ENCODE data around the gene FUS. TPM values are rescaled to one million over a fixed set of nuclear protein-coding genes. Genes with fewer than 3 reads are reported as not detected.

Gene FUS
- polyA plus RNA-seq, 1 donor (not counting 4 experiments of a cell fraction or from before 2014, with no cell fraction given) = 199 TPM

- no peaks in the 10 kb centered on the region for H3K27me3 ChIP-seq (ENCODE audit: control insufficient read depth, extremely low read depth, insufficient read depth, low read length)
- peaks cover 5% of the 10 kb centered on the region for H3K4me1 ChIP-seq (ENCODE audit: control insufficient read depth, extremely low read depth, insufficient read depth, low read length)
- H3K36me3 ChIP-seq (ENCODE audit: control insufficient read depth in 2 of 2, extremely low read depth in 1 of 2, insufficient read depth in 2 of 2, low read length in 2 of 2) = no peaks in the 10 kb centered on the region
- H3K79me2 ChIP-seq (ENCODE audit: control insufficient read depth, insufficient read depth, low read length) = no peaks in the 10 kb centered on the region
- H3K9me3 ChIP-seq (ENCODE audit: control insufficient read depth, low read depth, low read length) = no peaks in the 10 kb centered on the region
- FAIRE-seq = no peak
- TF ChIP-seq EZH2 (IDR thresholded peaks at IDR 0.05; ENCODE audit: low read length) (no peak), CTCF (optimal IDR thresholded peaks at IDR 0.05 in 1 of 3, IDR thresholded peaks at IDR 0.05 in 1 of 3, conservative IDR thresholded peaks at IDR 0.05 in 1 of 3; ENCODE audit: extremely low read depth in 1 of 3, insufficient read depth in 2 of 3, low read length in 3 of 3) (no peak)
- H3K27ac ChIP-seq (ENCODE audit: control insufficient read depth, insufficient read depth, low read length) = no peak overlapping the region
- dilution Hi-C loops (cut with MboI; ENCODE audit: extremely low pct_ligation_motif_present, low sequenced_read_pairs) = no loop called here
- no peak overlapping the region for H2AFZ ChIP-seq (ENCODE audit: control insufficient read depth, low read length)
- H3K4me2 ChIP-seq (ENCODE audit: control insufficient read depth, extremely low read depth, insufficient read depth, low read depth, low read length) = no peak overlapping the region
- DNase-seq (ENCODE audit: low read depth, low spot score) = no peak
- no peak overlapping the region for H3K9ac ChIP-seq (ENCODE audit: control insufficient read depth, extremely low read depth, insufficient read depth, low read length)
- no peaks in the 10 kb centered on the region for H3K9me1 ChIP-seq (ENCODE audit: control insufficient read depth, extremely low read depth, insufficient read depth, low read length)
- no peaks in the 10 kb centered on the region for H4K20me1 ChIP-seq (ENCODE audit: control insufficient read depth, extremely low read depth, insufficient read depth, low read length)
- no peak overlapping the region for H3K4me3 ChIP-seq (ENCODE audit: control insufficient read depth in 2 of 3, extremely low read depth in 1 of 3, insufficient read depth in 2 of 3, low read depth in 1 of 3, low read length in 3 of 3)
These were observed 26.8 kb downstream of the FUS start for GRCh38 chr16:31206776-31207175.

DNA sequence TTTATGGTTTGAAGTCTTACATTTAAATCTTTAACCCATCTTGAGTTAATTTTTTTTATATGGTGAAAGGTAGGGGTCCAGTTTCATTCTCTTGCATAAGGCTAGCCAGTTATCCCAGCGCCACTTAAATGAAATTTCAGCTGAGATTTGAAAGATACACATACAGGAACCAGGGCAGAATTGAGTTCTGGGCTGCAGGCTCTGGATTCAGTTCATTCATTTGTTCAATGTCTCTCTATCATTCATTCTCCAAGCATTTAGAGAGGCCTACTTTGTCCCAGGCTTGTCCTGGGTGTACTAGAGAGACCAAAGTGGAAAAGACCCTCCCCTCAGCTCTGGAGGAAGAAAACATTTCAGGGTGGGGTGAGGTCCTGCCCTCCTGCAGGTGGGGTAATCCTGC lies 33.4 kb downstream of the FUS start:
- dilution Hi-C loops (cut with MboI; ENCODE audit: extremely low pct_ligation_motif_present, low sequenced_read_pairs) = no loop called here
- H3K27ac ChIP-seq (ENCODE audit: control insufficient read depth, insufficient read depth, low read length) = no peak overlapping the region
- peaks cover 48% of the 10 kb centered on the region for H3K27me3 ChIP-seq (ENCODE audit: control insufficient read depth, extremely low read depth, insufficient read depth, low read length)

More for the DNA sequence above, 33.4 kb downstream of the FUS start:
- no peaks in the 10 kb centered on the region for H4K20me1 ChIP-seq (ENCODE audit: control insufficient read depth, extremely low read depth, insufficient read depth, low read length)
- no peaks in the 10 kb centered on the region for H3K9me3 ChIP-seq (ENCODE audit: control insufficient read depth, low read depth, low read length)
- DNase-seq (ENCODE audit: low read depth, low spot score) (no peak), FAIRE-seq (no peak)
- H3K4me2 ChIP-seq (ENCODE audit: control insufficient read depth, extremely low read depth, insufficient read depth, low read depth, low read length) = no peak overlapping the region
- no peak overlapping the region for H3K9ac ChIP-seq (ENCODE audit: control insufficient read depth, extremely low read depth, insufficient read depth, low read length)
- no peaks in the 10 kb centered on the region for H3K9me1 ChIP-seq (ENCODE audit: control insufficient read depth, extremely low read depth, insufficient read depth, low read length)
- H3K36me3 ChIP-seq (ENCODE audit: control insufficient read depth in 2 of 2, extremely low read depth in 1 of 2, insufficient read depth in 2 of 2, low read length in 2 of 2) = no peaks in the 10 kb centered on the region
- peaks cover 9% of the 10 kb centered on the region for H3K4me1 ChIP-seq (ENCODE audit: control insufficient read depth, extremely low read depth, insufficient read depth, low read length)
- no peaks in the 10 kb centered on the region for H3K79me2 ChIP-seq (ENCODE audit: control insufficient read depth, insufficient read depth, low read length)
- H3K4me3 ChIP-seq (ENCODE audit: control insufficient read depth in 2 of 3, extremely low read depth in 1 of 3, insufficient read depth in 2 of 3, low read depth in 1 of 3, low read length in 3 of 3) = no peak overlapping the region
- TF ChIP-seq CTCF (optimal IDR thresholded peaks at IDR 0.05 in 1 of 3, IDR thresholded peaks at IDR 0.05 in 1 of 3, conservative IDR thresholded peaks at IDR 0.05 in 1 of 3; ENCODE audit: extremely low read depth in 1 of 3, insufficient read depth in 2 of 3, low read length in 3 of 3) (no peak), EZH2 (IDR thresholded peaks at IDR 0.05; ENCODE audit: low read length) (no peak)
- no peak overlapping the region for H2AFZ ChIP-seq (ENCODE audit: control insufficient read depth, low read length)
